Keratinocyte (primary cell): ENCODE measurements around the gene TUBB3. TPM values are rescaled to one million over a fixed set of nuclear protein-coding genes. Genes with fewer than 3 reads are reported as not detected.

Source experiments
- DNase-seq: peaks from one replicate; pipeline ENCODE4 v3.0.0-alpha.2; 2011; ENCODE audit warnings: low read depth, missing footprints, low spot score
- FAIRE-seq: peaks from 2 replicates; lab custom pipeline; 2011; peaks lifted over from hg19 to GRCh38; lab: Jason Lieb, UNC
- H2AFZ ChIP-seq: 2 replicates; pipeline ENCODE4 v1.6.0; 2012; ENCODE audit warnings: low read length, control low read depth, inconsistent platforms; ENCODE audit not compliant: control insufficient read depth
- H3K27ac ChIP-seq: 2 replicates; pipeline ENCODE4 v1.5.1; 2011; ENCODE audit warnings: low read length; ENCODE audit not compliant: control insufficient read depth, insufficient read depth
- H3K27me3 ChIP-seq: 3 replicates; pipeline ENCODE4 v1.6.0; 2011; ENCODE audit warnings: low read length; ENCODE audit not compliant: control insufficient read depth, insufficient read depth; ENCODE audit errors: extremely low read depth
- H3K36me3 ChIP-seq, 2 experiments: 2 replicates in 1 of 2; 3 replicates in 1 of 2; pipeline ENCODE4 v1.5.1; 2011; ENCODE audit warnings: low read length in 2 of 2, mild to moderate bottlenecking in 1 of 2; ENCODE audit not compliant: control insufficient read depth in 2 of 2, insufficient read depth in 2 of 2; ENCODE audit errors: extremely low read depth in 1 of 2
- H3K4me1 ChIP-seq: 3 replicates; pipeline ENCODE4 v1.5.1; 2011; ENCODE audit warnings: low read length; ENCODE audit not compliant: control insufficient read depth, insufficient read depth; ENCODE audit errors: extremely low read depth
- H3K4me2 ChIP-seq: 3 replicates; pipeline ENCODE4 v1.6.0; 2011; ENCODE audit warnings: low read depth, low read length; ENCODE audit not compliant: control insufficient read depth, insufficient read depth; ENCODE audit errors: extremely low read depth
- H3K4me3 ChIP-seq, 3 experiments: fragments of 200-600 bp in 1 of 3; sonication (generic) in 1 of 3; 2 replicates in 2 of 3; 3 replicates in 1 of 3; pipeline ENCODE4 v1.5.1; 2011 to 2016; ENCODE audit warnings: low read length in 3 of 3, mild to moderate bottlenecking in 3 of 3, control low read depth in 2 of 3, inconsistent platforms in 1 of 3, low read depth in 1 of 3, mixed read lengths in 1 of 3, mixed run types in 1 of 3, moderate library complexity in 1 of 3; ENCODE audit not compliant: control insufficient read depth in 2 of 3, insufficient read depth in 2 of 3; ENCODE audit errors: extremely low read depth in 1 of 3
- H3K79me2 ChIP-seq: 2 replicates; pipeline ENCODE4 v1.6.0; 2012; ENCODE audit warnings: low read length; ENCODE audit not compliant: control insufficient read depth, insufficient read depth
- H3K9ac ChIP-seq: 3 replicates; pipeline ENCODE4 v1.6.0; 2011; ENCODE audit warnings: low read length; ENCODE audit not compliant: control insufficient read depth, insufficient read depth; ENCODE audit errors: extremely low read depth
- H3K9me1 ChIP-seq: 3 replicates; pipeline ENCODE4 v1.6.0; 2011; ENCODE audit warnings: low read length; ENCODE audit not compliant: control insufficient read depth, insufficient read depth; ENCODE audit errors: extremely low read depth
- H3K9me3 ChIP-seq: 2 replicates; pipeline ENCODE4 v1.5.1; 2012; ENCODE audit warnings: low read depth, low read length; ENCODE audit not compliant: control insufficient read depth
- H4K20me1 ChIP-seq: 3 replicates; pipeline ENCODE4 v1.6.0; 2011; ENCODE audit warnings: low read length; ENCODE audit not compliant: control insufficient read depth, insufficient read depth; ENCODE audit errors: extremely low read depth
- CTCF ChIP-seq, 3 experiments: IDR thresholded peaks in 1 of 3; conservative IDR thresholded peaks in 1 of 3; optimal IDR thresholded peaks in 1 of 3; 2 replicates in 2 of 3; 3 replicates in 1 of 3; pipeline versions ENCODE3 to v1.5.1; 2011; ENCODE audit warnings: low read length in 3 of 3, mild to moderate bottlenecking in 3 of 3, moderate library complexity in 2 of 3, control low read depth in 1 of 3, inconsistent platforms in 1 of 3; ENCODE audit not compliant: insufficient read depth in 2 of 3; ENCODE audit errors: extremely low read depth in 1 of 3
- EZH2 ChIP-seq: IDR thresholded peaks from one replicate; pipeline ENCODE4 v1.6.1; 2012; ENCODE audit warnings: inconsistent platforms, mild to moderate bottlenecking, low read length, moderate library complexity
- dilution Hi-C: fragments of 300-500 bp; cut with MboI; formaldehyde crosslinking; loops from one replicate; pipeline ENCODE4 v1.7.0; 2020; ENCODE audit warnings: low sequenced_read_pairs; ENCODE audit not compliant: extremely low pct_ligation_motif_present
- polyA plus RNA-seq, 5 experiments: library from polyadenylated mRNA; depleted of rRNA in 3 of 5; stranded (reverse) in 3 of 5; stranded (forward) in 1 of 5; unstranded in 1 of 5; fragments of >200 nt; gene quantifications; 1 replicate in 1 of 5; 2 replicates in 3 of 5; 3 replicates in 1 of 5; pipeline versions ENCODE4 v1.2.1 to v1.2.3, GENCODE V29; 2011 to 2012; ENCODE audit warnings: missing spikeins in 2 of 5, low read depth in 1 of 5, low replicate concordance in 1 of 5

Gene TUBB3
- polyA plus RNA-seq, 1 donor (not counting 4 experiments of a cell fraction or from before 2014, with no cell fraction given), result 34.0 TPM

- DNase-seq, result peak; percentile 57
- Histone ChIP-seq H3K27me3 (no peaks in the 10 kb centered on the region), H2AFZ (peak overlapping the region; percentile 90), H3K4me3 (peak overlapping the region; percentile 54 to 91 (median 85)), H4K20me1 (no peaks in the 10 kb centered on the region), H3K36me3 (peaks cover 0 to 8% of the 10 kb centered on the region in 2 experiments), H3K4me2 (peak overlapping the region; percentile 93), H3K9me1 (no peaks in the 10 kb centered on the region), H3K27ac (peak overlapping the region; percentile 82), H3K9ac (peak overlapping the region; percentile 87), H3K4me1 (peaks cover 18% of the 10 kb centered on the region), H3K9me3 (peaks cover 2% of the 10 kb centered on the region), H3K79me2 (peaks cover 46% of the 10 kb centered on the region)
- dilution Hi-C loops, result no loop called here
- no peak for FAIRE-seq
- TF ChIP-seq CTCF (optimal IDR thresholded peaks at IDR 0.05 in 1 of 3, IDR thresholded peaks at IDR 0.05 in 1 of 3, conservative IDR thresholded peaks at IDR 0.05 in 1 of 3; ENCODE audit: extremely low read depth in 1 of 3, insufficient read depth in 2 of 3, low read length in 3 of 3) (peak in 2 of 3 experiments; percentile 8 to 10), EZH2 (no peak)
Observed at GRCh38 chr16:89972244-89973234, 49.4 kb downstream of the TUBB3 start.

- no peaks in the 10 kb centered on the region for H4K20me1 ChIP-seq
- dilution Hi-C loops, result no loop called here
- H3K79me2 ChIP-seq, result peaks cover 53% of the 10 kb centered on the region
- TF ChIP-seq EZH2 (no peak), CTCF (optimal IDR thresholded peaks at IDR 0.05 in 1 of 3, IDR thresholded peaks at IDR 0.05 in 1 of 3, conservative IDR thresholded peaks at IDR 0.05 in 1 of 3; ENCODE audit: extremely low read depth in 1 of 3, insufficient read depth in 2 of 3, low read length in 3 of 3) (no peak)
- H3K9ac ChIP-seq, result peak overlapping the region; percentile 87
- peak overlapping the region; percentile 81 for H3K4me2 ChIP-seq
- peaks cover 2% of the 10 kb centered on the region for H3K9me3 ChIP-seq
- no peaks in the 10 kb centered on the region for H3K27me3 ChIP-seq
- DNase-seq, result no peak
- H3K4me1 ChIP-seq, result peaks cover 18% of the 10 kb centered on the region
- FAIRE-seq, result no peak
- H3K27ac ChIP-seq, result peak overlapping the region; percentile 82
- H3K9me1 ChIP-seq, result no peaks in the 10 kb centered on the region
- no peak overlapping the region for H2AFZ ChIP-seq
- H3K36me3 ChIP-seq, result peaks cover 3 to 15% of the 10 kb centered on the region in 2 experiments
- peak overlapping the region; percentile 54 to 91 (median 85) for H3K4me3 ChIP-seq
Observed at GRCh38 chr16:89973235-89973634, 50.1 kb downstream of the TUBB3 start.
